Stimulated activated memory B cell treated with anti-CD40 and anti-IgM and Interleukin-4, amounts not matched to agents 10 μg/mL and 1 μg/mL and 100 μg/mL, for 72 hours (primary cell): ENCODE data around the gene SMAD3.
"Not testable (repeated sequence)": the region's sequence is repeated elsewhere in the genome, so short reads cannot be mapped to it uniquely, and the experiment has no call there.

Experiments used
- ATAC-seq: fragments of 150-1000 bp; cut with Tn5 transposase; 2 replicates; pipeline ENCODE4 v1.10.0; 2021
- H3K27ac Mint-ChIP-seq: one replicate; pipeline ENCODE4 v1.8.0; 2022; ENCODE audit warnings: mild to moderate bottlenecking, mixed read lengths
- H3K27me3 Mint-ChIP-seq: one replicate; pipeline ENCODE4 v1.8.0; 2022; ENCODE audit warnings: mixed read lengths
- H3K36me3 Mint-ChIP-seq: one replicate; pipeline ENCODE4 v1.8.0; 2022; ENCODE audit warnings: mixed read lengths
- H3K4me1 Mint-ChIP-seq: one replicate; pipeline ENCODE4 v1.8.0; 2022; ENCODE audit warnings: mixed read lengths
- H3K4me3 Mint-ChIP-seq: one replicate; pipeline ENCODE4 v1.8.0; 2022; ENCODE audit warnings: mild to moderate bottlenecking, moderate library complexity, mixed read lengths
- H3K9me3 Mint-ChIP-seq: one replicate; pipeline ENCODE4 v1.8.0; 2022; ENCODE audit warnings: mixed read lengths

Gene SMAD3

GRCh38 chr15:67149068-67149772, 83.8 kb downstream of the SMAD3 start:
- Mint-ChIP-seq H3K9me3 (no peaks in the 10 kb centered on the region), H3K27ac (peak overlapping the region; percentile 63), H3K4me3 (no peak overlapping the region), H3K4me1 (peaks cover 80% of the 10 kb centered on the region), H3K27me3 (no peaks in the 10 kb centered on the region), H3K36me3 (peaks cover 11% of the 10 kb centered on the region)
- no peak for ATAC-seq

- Mint-ChIP-seq H3K27ac (no peak overlapping the region), H3K27me3 (no peaks in the 10 kb centered on the region), H3K36me3 (peaks cover 11% of the 10 kb centered on the region), H3K9me3 (no peaks in the 10 kb centered on the region), H3K4me3 (no peak overlapping the region), H3K4me1 (peaks cover 77% of the 10 kb centered on the region)
- ATAC-seq: no peak
Measured at GRCh38 chr15:67149773-67150022, 84.3 kb downstream of the SMAD3 start.

- no peak for ATAC-seq
- peaks cover 72% of the 10 kb centered on the region for H3K4me1 Mint-ChIP-seq
- peak overlapping the region; percentile 66 for H3K27ac Mint-ChIP-seq
Measured at GRCh38 chr15:67150023-67150860, 84.8 kb downstream of the SMAD3 start.

GRCh38 chr15:67152429-67152828, 87.0 kb downstream of the SMAD3 start:
- H3K9me3 Mint-ChIP-seq: no peaks in the 10 kb centered on the region
- no peak overlapping the region for H3K4me3 Mint-ChIP-seq
- no peaks in the 10 kb centered on the region for H3K27me3 Mint-ChIP-seq
- H3K27ac Mint-ChIP-seq: peak overlapping the region; percentile 64
- ATAC-seq: no peak
- H3K4me1 Mint-ChIP-seq: peaks cover 66% of the 10 kb centered on the region
- H3K36me3 Mint-ChIP-seq: peaks cover 23% of the 10 kb centered on the region

More at GRCh38 chr15:67150023-67150860, 84.8 kb downstream of the SMAD3 start:
- H3K27me3 Mint-ChIP-seq: no peaks in the 10 kb centered on the region
- H3K4me3 Mint-ChIP-seq: peak overlapping the region; percentile 24
- no peaks in the 10 kb centered on the region for H3K9me3 Mint-ChIP-seq
- peaks cover 11% of the 10 kb centered on the region for H3K36me3 Mint-ChIP-seq

- Mint-ChIP-seq H3K36me3 (peaks cover 29% of the 10 kb centered on the region), H3K27ac (peak overlapping the region; percentile 64), H3K4me1 (peaks cover 66% of the 10 kb centered on the region)
- ATAC-seq, H3K27me3 Mint-ChIP-seq, H3K4me3 Mint-ChIP-seq, H3K9me3 Mint-ChIP-seq: not testable (repeated sequence)
Measured at GRCh38 chr15:67153044-67153443, 87.6 kb downstream of the SMAD3 start.

- Mint-ChIP-seq H3K9me3 (no peaks in the 10 kb centered on the region), H3K27me3 (no peaks in the 10 kb centered on the region), H3K27ac (peak overlapping the region; percentile 21), H3K4me3 (no peak overlapping the region), H3K36me3 (peaks cover 33% of the 10 kb centered on the region), H3K4me1 (peaks cover 61% of the 10 kb centered on the region)
- no peak for ATAC-seq
Measured at GRCh38 chr15:67154249-67154648, 88.8 kb downstream of the SMAD3 start.

- H3K4me1 Mint-ChIP-seq: peaks cover 68% of the 10 kb centered on the region
- no peaks in the 10 kb centered on the region for H3K27me3 Mint-ChIP-seq
- no peak overlapping the region for H3K4me3 Mint-ChIP-seq
- no peak overlapping the region for H3K27ac Mint-ChIP-seq
- no peak for ATAC-seq
- H3K36me3 Mint-ChIP-seq: peaks cover 33% of the 10 kb centered on the region
- no peaks in the 10 kb centered on the region for H3K9me3 Mint-ChIP-seq
Measured at GRCh38 chr15:67156426-67156825, 91.0 kb downstream of the SMAD3 start.

GRCh38 chr15:67156834-67157233, 91.4 kb downstream of the SMAD3 start:
- Mint-ChIP-seq H3K27me3 (no peaks in the 10 kb centered on the region), H3K4me3 (no peak overlapping the region), H3K9me3 (no peaks in the 10 kb centered on the region), H3K4me1 (peaks cover 72% of the 10 kb centered on the region), H3K36me3 (peaks cover 33% of the 10 kb centered on the region), H3K27ac (no peak overlapping the region)
- ATAC-seq: no peak

GRCh38 chr15:67157521-67158252, 92.3 kb downstream of the SMAD3 start:
- Mint-ChIP-seq H3K4me3 (no peak overlapping the region), H3K27me3 (no peaks in the 10 kb centered on the region), H3K9me3 (no peaks in the 10 kb centered on the region), H3K27ac (peak overlapping the region; percentile 59), H3K4me1 (peaks cover 72% of the 10 kb centered on the region), H3K36me3 (peaks cover 36% of the 10 kb centered on the region)
- no peak for ATAC-seq

- H3K27ac Mint-ChIP-seq: peak overlapping the region; percentile 59
- H3K27me3 Mint-ChIP-seq: no peaks in the 10 kb centered on the region
- peaks cover 74% of the 10 kb centered on the region for H3K4me1 Mint-ChIP-seq
- no peak for ATAC-seq
- H3K4me3 Mint-ChIP-seq: no peak overlapping the region
- H3K9me3 Mint-ChIP-seq: no peaks in the 10 kb centered on the region
- H3K36me3 Mint-ChIP-seq: peaks cover 34% of the 10 kb centered on the region
Measured at GRCh38 chr15:67158367-67158766, 93.0 kb downstream of the SMAD3 start.

GRCh38 chr15:67161412-67161811, 96.0 kb downstream of the SMAD3 start:
- H3K27ac Mint-ChIP-seq: peak overlapping the region; percentile 67
- H3K4me3 Mint-ChIP-seq: no peak overlapping the region
- H3K9me3 Mint-ChIP-seq: no peaks in the 10 kb centered on the region
- ATAC-seq: no peak
- H3K4me1 Mint-ChIP-seq: peaks cover 64% of the 10 kb centered on the region
- peaks cover 39% of the 10 kb centered on the region for H3K36me3 Mint-ChIP-seq
- H3K27me3 Mint-ChIP-seq: no peaks in the 10 kb centered on the region

GRCh38 chr15:67161881-67162280, 96.5 kb downstream of the SMAD3 start:
- H3K36me3 Mint-ChIP-seq: peaks cover 42% of the 10 kb centered on the region
- ATAC-seq: no peak
- no peaks in the 10 kb centered on the region for H3K9me3 Mint-ChIP-seq
- H3K27me3 Mint-ChIP-seq: no peaks in the 10 kb centered on the region
- peaks cover 63% of the 10 kb centered on the region for H3K4me1 Mint-ChIP-seq
- peak overlapping the region; percentile 67 for H3K27ac Mint-ChIP-seq
- H3K4me3 Mint-ChIP-seq: no peak overlapping the region

- Mint-ChIP-seq H3K4me1 (peaks cover 53% of the 10 kb centered on the region), H3K9me3 (no peaks in the 10 kb centered on the region), H3K27me3 (no peaks in the 10 kb centered on the region), H3K4me3 (no peak overlapping the region), H3K27ac (peak overlapping the region; percentile 30), H3K36me3 (peaks cover 47% of the 10 kb centered on the region)
- no peak for ATAC-seq
Measured at GRCh38 chr15:67163180-67163579, 97.8 kb downstream of the SMAD3 start.

- Mint-ChIP-seq H3K36me3 (peaks cover 50% of the 10 kb centered on the region), H3K27me3 (no peaks in the 10 kb centered on the region), H3K27ac (peak overlapping the region; percentile 30), H3K4me3 (no peak overlapping the region), H3K4me1 (peaks cover 54% of the 10 kb centered on the region), H3K9me3 (no peaks in the 10 kb centered on the region)
- no peak for ATAC-seq
Measured at GRCh38 chr15:67164401-67164791, 99.0 kb downstream of the SMAD3 start.

GRCh38 chr15:67164811-67165253, 99.4 kb downstream of the SMAD3 start:
- Mint-ChIP-seq H3K36me3 (peaks cover 55% of the 10 kb centered on the region), H3K4me1 (peaks cover 52% of the 10 kb centered on the region), H3K27ac (peak overlapping the region; percentile 35), H3K9me3 (no peaks in the 10 kb centered on the region), H3K27me3 (no peaks in the 10 kb centered on the region), H3K4me3 (no peak overlapping the region)
- ATAC-seq: no peak
